SHP77 (cell line): ENCODE data around the gene NUP153.
"Not testable (repeated sequence)": the region's sequence is repeated elsewhere in the genome, so short reads cannot be mapped to it uniquely, and the experiment has no call there.

Experiments
- DNase-seq, 2 experiments: peaks; one replicate each; lab custom pipeline; 2025; lab: John Stamatoyannopoulos, UW

Gene NUP153

DNA sequence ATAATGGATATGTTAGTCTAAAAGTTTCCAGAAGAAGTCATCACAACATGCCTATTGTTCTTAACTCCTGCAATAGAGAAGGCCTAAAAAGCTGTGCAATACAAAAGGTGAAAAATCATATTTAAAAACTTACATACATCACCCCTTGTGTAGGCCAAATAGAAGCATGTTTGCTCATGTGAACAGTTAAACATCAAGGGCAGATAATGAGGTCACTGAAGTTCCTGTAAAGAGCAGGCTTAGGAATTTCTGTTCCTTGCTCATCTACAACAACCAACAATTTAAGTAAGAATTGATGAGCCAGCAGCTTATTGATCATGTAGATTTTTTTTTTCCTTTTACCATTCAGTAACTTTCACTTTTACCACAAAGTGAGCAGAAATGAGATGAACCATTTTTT, 7.5 kb upstream of the NUP153 start:
- no peak for DNase-seq

DNA sequence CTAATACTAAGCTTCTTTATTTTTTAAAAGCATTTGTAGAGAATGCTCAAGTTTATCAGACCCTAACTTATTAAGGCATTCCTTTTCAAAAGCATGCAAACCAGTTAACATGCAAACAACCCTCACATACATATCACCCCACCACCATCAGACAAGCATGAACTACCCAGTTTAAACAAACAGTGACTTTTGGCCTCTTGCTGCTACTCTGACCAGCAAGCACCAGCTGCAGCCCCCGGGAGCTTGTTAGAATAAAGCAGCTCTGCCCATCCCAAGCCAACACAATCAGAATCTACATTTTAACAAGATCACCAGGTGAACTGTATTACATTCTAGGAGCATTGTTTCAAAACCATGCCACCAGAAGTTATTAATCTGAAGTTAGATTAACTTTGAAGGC, 5.9 kb upstream of the NUP153 start:
- DNase-seq: no peak

DNA sequence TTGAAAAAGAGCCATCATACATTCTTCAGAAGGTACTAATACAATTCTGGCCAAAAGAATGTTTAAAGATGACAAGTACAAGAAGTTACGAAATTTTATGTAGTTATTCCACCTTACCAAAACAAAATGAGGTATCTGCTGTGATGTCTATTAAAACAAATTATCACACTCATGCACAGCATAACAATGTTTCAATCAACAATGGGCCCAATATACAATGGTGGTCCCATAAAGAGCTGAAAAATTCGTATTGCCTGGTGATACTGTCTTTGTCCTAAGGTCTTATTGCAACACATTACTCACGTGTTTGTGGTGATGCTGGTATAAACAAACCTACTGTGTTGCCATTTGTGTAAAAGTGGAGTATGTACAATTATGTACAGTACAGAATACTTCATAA, 3.6 kb upstream of the NUP153 start:
- no peak for DNase-seq

DNA sequence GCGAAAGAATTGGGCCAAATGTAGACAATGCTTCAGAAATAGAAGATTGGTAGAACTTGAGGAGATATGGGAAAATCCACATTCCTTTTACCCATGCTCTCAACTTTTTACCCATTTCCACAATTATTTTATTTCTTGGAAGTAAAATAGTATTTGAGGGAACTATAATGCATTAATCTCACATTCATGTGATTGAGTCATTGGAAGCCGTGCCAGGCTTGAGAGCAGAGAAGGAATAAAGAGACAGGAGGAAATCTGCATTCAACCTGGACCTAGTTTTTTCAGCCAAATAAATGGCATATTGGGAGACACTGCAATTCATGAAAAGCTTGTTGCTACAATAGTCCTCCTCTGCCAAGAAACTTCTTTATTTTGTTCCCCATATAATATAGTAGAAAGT, 2.8 kb upstream of the NUP153 start:
- DNase-seq: no peak

DNA sequence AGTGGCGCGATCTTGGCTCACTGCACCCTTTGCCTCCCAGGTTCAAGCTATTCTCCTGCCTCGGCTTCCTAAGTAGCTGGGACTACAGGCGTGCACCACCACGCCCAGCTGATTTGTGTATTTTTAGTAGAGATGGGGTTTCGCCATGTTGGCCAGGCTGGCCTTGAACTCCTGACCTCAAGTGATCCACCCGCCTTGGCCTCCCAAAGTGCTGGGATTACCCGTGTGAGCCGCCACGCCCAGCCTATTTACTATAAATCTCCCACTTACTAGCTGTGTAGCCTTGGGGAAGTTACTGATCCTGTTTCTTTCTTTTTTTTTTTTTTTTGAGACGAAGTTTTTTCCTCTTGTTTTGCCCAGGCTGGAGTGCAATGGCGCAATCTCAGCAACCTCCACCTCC, 1.3 kb upstream of the NUP153 start:
- DNase-seq: not testable (repeated sequence)

DNA sequence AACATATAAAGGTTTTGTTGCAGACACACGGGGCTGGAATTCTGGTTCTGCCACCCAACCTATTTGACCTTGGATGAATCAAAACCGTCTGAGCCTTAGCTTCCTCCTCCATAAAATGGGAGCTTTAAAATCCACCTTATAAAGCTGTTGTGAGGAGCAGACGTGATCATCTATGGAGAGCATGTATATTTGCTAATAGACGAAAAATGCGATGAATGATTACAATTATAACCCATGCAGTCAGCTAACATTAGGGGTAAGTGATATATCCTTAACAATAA, 586 bp upstream of the NUP153 start:
- no peak for DNase-seq

DNA sequence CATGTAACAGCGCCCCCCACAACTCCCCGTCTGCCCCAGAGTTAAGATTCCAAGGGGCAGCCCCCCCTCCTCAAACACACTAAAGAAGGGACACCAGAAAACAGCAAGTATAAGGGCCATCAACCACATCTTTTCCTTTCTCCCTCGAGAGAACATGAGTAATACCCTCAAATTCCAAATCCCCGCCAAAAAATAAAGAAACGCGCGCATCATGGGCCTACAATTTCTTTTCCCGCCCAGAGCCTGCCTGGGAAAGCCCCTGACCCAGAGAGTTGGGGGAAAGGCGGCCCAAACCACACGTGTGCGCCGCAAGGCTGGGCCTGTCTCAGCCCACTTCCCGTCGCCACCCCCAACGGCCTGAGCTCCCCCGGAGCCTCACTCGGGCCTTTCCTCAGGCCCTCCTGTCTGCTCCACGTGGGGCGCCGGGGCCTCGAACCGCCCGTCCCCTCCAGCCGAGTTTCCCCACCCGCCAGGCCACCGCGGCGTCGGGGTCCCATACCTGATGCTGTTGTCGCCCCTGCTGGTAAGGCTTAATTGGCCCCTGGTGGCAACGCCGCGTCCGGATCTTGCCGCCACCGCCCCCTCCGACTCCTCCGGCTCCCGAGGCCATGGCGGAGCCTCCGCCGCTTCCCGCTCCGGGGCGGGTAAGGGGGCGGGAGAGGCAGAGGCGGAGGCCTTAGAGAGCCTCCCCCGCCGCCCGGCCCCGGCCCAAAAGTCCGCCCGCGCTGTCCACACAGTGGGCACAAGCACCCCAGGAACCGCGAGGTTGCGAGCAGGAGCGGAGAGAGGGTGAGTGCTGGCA, 746 bp downstream of the NUP153 start:
- DNase-seq: peak in 1 of 2 experiments; percentile 28

DNA sequence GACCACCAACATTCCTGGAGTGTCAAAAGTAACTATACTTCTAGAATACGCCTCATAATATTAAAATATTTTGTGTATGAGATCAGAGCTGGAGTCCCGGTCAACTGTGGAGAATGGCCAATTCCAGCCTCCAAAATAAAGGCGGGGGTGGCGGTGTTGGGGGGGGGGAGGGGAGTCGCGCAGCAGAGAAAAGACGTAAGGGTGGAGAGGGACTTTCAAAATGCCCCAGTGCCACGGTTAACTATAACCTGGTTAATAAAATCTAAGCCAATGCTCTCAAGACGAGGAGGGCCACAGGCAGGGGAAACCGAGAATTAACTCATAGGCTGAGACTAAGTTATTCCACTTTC, 1.3 kb downstream of the NUP153 start:
- no peak for DNase-seq

DNA sequence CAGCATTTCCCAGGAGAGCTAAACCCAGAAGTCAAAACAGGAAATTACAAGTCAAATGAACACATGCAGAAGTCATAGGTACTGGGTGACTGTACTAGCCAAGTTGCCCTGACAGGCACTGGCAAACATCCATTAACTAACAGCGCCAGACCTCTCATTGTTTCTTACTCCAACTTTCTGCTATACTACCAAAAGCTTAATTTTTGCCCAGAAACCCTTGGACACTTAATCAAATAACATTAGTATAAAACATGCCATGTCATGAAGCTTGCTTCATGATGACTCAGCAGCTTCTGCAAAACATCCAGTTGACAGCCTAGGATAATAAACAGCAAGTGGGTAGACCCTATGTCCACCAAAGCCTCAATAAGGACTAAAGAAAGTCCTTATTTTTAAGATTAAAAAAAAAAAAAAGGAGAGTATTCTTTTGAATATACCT, 3.5 kb downstream of the NUP153 start:
- DNase-seq: peak in 1 of 2 experiments; percentile 4

DNA sequence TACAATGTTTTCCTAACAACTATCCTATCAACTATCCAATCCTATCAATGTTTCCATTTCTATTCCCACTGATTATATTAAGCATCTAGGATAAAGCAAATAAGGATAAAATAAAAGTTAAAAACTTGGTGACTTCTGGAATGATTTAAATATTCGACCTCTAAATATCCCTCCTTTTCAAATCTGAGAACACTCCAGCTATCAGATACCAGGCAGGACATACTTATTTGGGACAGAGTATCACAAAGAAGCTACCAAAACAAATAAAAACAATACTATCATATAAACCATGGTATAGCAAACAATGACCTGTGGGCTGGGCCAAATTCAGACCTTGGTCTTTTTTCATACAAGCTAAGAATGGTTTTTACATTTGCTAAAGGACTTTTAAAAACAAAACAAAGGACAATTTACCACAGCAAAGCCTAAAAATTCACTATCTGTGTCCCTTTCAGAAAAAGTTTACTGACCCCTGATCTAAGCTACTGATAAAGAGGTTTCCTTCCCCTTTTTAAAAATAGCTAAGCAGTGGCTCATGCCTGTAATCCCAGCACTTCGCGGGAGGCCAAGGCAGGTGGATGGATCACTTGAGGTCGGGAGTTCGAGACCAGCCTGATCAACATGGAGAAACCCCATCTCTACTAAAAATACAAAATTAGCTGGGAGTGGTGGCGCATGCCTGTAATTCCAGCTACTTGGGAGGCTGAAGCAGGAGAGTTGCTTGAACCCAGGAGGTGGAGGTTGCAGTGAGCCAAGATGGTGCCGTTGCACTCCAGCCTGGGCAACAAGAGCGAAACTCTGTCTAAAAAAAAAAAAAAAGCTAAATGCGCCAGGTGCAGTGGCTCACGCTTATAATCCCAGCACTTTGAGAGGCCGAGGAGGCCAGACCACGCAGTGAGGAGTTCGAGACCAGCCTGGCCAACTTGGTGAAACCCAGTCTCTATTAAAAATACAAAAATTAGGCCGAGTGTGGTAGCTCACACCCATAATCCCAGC, 6.0 kb downstream of the NUP153 start:
- no peak for DNase-seq

DNA sequence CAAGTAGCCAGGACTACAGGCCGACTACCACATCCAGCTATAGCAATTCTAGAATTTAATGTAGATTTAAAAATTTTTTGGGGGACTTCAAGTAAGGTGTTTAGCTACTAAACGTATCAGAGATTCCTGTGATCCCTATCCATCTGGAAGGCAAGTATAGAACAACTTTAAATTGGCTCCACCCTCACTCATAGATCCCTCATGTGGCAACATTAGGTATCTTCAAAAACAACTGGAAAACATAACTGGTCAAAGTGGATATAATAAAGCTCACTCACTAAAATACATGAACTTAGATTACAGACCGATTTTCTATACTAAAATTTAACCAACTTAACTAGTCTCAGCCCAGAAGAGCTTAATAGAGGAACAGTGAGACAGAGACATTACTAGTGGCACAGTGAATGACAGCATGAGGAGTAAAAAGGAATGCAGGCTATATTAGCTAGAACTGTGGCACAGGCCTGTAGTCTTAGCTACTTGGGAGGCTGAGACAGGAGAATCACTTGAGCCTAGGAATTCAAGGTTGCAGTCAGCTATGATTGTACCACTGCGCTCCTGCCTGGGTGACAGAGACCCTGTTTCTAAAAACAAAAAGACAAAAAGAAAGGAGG, 14.7 kb downstream of the NUP153 start:
- DNase-seq: no peak

DNA sequence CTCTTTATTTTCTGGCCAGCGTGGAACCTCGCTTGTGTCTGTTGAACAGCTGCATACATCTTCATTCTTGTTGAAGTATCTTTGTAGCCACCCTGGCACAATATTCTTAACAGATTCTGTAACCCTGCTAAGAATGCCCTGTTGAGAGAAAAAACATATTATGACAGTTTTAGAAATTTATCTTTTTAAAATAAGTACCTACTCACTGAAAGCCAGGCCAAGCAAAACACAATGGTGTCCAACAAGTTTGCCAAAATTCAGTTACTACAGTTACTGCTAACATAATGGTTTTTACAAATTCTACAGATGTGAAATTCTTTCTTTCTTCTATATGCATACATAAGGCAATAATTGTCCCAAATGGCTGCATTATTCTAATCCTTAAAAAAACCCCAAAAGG, 18.2 kb downstream of the NUP153 start:
- DNase-seq: no peak

DNA sequence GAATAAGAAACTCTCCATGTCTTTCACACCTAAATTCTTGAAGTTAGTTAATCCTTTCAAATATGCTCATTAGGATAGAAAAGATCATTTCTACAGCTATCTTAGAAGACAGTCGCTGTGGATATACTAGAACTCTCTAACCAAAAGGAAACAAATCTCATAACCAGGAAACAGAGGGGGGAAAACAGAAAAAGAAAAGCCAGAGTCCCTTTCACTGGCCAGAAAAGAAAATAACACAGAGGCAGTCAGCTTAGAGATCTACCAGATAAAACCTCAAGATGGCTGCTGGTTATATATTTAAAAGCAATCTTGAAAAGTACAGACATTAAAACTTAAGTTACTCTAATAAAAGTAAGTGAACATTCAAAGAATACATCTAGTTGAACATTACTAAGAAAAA, 19.6 kb downstream of the NUP153 start:
- no peak for DNase-seq

DNA sequence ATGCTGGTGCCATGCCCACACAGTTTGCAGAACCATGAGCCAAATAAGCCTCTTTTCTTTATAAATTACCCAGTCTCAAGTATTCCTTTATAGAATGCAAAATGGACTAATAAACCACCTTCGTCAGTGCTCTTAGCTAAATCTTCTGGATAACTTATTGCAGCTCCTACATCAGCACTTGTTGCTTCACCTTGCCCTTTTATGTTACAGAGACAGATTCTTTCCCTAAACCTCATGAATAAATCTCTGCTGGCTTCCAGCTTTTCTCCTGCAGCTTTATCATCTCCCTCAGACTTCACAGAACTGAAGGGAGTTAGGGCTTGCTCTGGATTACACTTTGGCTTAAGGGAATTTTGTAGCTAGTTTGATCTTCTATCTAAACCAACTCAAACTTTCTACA, 22.6 kb downstream of the NUP153 start:
- DNase-seq: no peak

DNA sequence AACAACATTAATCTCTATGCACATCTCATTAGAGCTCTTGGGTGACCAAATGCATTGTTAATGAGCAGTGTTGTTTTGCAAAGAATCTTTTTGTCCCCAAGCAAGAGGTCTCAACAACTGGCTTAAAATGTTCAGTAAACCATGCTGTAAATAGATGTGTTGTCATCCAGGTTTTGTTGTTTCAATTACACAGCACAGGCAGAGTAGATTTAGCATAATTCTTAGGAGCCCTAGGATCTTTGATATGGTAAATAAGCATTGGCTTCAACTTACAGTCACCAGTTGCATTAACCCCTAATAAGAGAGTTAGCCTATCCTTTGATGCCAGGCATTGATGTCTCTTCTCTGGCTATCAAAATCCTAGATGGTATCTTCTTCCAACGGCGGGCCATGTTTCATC, 23.3 kb downstream of the NUP153 start:
- no peak for DNase-seq

DNA sequence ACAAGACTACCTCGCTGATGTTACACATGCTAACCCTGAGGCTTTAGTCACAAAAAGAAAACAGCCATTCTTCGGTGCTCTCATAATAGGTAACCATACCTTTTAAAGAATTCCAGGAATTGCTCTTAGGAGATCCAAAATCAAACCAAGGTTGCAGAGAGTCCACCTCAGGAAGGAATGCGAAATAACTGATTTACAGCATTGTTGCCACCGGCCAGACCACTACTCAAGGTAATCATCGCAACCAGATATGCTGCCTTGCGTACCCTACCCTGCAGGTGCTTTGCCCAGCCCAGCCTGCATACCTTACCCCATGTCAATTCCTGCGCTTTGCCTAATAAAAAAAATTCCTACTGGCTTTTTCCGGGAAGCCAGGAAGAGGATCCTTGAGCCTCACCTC, 27.0 kb downstream of the NUP153 start:
- DNase-seq: no peak

DNA sequence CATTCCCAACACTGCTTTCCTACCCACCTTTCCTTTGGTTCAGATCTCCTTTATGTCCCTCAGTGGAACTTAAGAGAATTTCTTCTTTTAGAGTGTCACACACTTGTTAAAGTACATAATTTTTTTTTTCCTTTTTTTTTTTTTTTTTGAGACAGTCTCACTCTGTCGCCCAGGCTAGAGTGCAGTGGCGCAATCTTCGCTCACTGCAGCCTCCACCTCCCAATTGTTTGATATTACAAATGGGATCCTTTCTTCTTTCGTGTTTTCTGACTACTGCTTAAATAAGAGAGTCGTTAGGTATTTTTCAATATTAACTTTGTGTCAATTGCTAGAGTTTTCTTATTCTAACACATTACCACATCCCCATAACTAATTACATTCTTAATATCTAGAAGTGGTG, 29.1 kb downstream of the NUP153 start:
- DNase-seq: no peak

DNA sequence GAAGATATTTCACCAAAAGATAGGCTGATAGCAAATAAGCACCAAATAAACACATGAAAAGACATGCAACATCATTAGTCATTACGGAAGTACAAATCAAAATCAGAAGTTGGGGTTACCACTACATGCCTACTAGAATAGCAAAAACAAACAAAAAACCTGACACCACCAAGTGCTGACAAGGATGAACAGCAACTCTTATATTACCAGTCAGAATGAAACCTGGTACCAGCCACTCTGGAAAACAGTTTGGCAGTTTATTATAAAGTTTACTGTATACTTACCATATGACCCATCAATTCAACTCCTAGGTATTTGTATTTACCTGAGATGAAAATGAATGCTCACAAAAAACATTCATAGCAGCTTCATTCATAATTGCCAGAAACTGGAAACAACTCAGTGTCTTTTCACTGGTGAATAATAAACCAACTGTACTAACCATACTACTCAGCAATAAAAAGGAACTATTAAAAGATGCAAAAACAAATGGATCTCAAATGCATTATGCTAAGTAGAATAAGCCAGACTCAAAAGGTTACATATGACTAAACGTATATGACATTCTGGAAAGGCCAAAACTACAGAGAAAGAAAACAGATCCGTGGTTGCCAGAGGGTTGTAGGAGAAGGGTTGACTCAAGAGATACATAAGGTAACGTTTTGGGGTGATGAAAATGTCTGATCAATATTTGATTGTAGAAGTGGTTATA, 33.0 kb downstream of the NUP153 start:
- DNase-seq: no peak

DNA sequence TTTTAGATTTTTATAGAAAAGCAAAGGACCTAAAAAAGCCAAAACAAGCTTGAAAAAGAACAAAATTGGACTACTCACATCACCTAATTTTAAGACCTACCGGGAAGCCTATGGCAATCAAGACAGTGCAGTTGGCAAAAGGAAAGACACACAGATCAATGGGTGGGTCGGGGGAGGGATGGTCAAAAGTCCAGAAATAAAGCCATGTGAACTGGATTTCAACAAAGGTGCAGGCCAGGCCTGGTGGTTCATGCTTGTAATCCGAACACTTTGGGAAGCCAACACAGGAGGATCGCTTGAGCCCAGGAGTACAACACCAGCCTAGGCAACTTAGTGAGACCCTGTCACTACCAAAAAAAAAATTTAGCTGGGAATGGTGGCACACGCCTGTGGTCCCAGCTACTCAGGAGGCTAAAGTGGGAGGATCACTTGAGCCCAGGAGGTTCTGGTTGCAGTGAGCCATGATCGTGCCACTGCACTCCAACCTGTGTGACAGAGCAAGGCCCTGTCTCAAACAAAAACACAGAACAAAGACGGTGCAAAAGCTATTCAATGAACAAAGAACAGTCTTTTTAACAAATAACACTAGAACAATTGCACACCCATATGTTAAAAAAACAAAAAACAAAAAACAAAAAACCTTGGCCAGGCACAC, 34.5 kb downstream of the NUP153 start:
- DNase-seq: no peak

DNA sequence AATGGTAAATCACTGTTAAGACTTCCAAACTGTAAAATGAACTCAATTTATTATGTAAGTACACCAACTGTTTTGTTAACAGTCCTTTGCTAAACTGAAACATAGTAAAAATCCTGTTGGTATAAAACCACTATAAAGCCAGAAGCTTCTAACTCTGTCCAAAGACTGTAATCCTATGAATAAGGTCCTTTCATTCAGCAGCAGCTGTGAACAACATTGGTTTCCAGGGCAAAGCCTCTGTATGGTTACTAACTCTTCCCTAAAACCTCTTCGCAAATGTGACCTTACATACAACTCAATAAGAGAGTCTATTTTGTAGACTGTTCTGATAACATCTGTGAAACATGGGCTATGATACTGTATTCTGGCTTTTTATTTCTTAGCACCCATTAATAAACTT, 40.1 kb downstream of the NUP153 start:
- no peak for DNase-seq

DNA sequence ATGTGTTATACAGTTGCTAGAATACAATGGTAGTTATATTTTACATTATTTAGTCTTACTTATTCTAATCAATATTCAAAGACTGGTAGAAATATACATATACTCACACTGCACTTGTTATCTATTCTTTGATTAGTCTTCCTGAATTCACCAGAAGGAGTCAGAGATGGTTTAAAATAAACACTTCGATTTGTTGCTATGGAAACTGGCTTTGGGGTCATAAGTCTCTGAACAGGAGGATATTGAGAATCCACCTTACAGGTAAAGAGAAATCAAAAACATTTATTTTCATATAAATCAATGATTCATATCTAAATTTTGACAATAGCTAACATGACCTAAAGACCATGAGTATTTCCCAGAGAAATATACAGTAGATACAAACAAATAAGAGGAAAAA, 41.6 kb downstream of the NUP153 start:
- DNase-seq: no peak

DNA sequence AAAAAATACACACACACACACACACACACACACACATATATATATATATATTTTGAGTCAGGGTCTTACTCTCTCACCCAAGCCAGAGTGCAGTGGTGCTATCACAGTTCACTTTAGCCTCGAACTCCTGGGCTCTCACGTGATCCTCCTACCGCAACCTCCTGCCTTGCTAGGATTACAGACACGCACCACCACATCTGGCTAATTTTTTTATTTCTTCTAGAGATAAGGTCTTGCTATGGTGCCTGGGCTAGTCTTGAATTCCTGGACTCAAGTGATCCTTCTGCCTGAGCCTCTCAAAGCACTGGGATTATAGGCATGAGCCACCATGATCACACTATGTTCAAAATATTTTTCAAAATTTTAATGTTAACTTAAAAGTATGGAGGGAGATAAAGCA, 43.5 kb downstream of the NUP153 start:
- DNase-seq: no peak
